PFSK-1 (cell line): ENCODE results near the gene GPD2.

Experiments used
- FOXP2 ChIP-seq: optimal IDR thresholded peaks from 2 replicates; pipeline ENCODE3; 2011; ENCODE audit warnings: borderline replicate concordance, control low read depth, inconsistent platforms; ENCODE audit not compliant: insufficient read depth; ENCODE audit errors: extremely low read length, extremely low read depth
- POLR2AphosphoS5 ChIP-seq: IDR thresholded peaks from 2 replicates; pipeline ENCODE4 v1.6.1; 2012; ENCODE audit warnings: low read depth, mild to moderate bottlenecking, control low read depth, low read length, moderate library complexity
- REST ChIP-seq, 2 experiments: IDR thresholded peaks; 2 replicates each; pipeline versions ENCODE4 v1.6.1 to v1.8.0; 2011 to 2012; ENCODE audit warnings: low read depth in 2 of 2, low read length in 2 of 2, control low read depth in 1 of 2, inconsistent platforms in 1 of 2, mild to moderate bottlenecking in 1 of 2, moderate library complexity in 1 of 2; ENCODE audit not compliant: insufficient read depth in 1 of 2
- TAF1 ChIP-seq: IDR thresholded peaks from 2 replicates; pipeline ENCODE4 v1.6.1; 2012; ENCODE audit warnings: low read length, control low read depth, borderline replicate concordance; ENCODE audit not compliant: insufficient read depth

- TF ChIP-seq TAF1 (no peak), REST (IDR thresholded peaks at IDR 0.05; ENCODE audit: insufficient read depth in 1 of 2, low read depth in 2 of 2, low read length in 2 of 2) (no peak), POLR2AphosphoS5 (no peak), FOXP2 (no peak)
These were observed 822 bp upstream of the GPD2 start for GRCh38 chr2:156435396-156435717.
